MG63 (cell line): ENCODE measurements around the gene NHLRC4. TPM values are rescaled to one million over a fixed set of nuclear protein-coding genes. Genes with fewer than 3 reads are reported as not detected.

Experiments
- DNase-seq: peaks from one replicate; pipeline ENCODE4 v3.0.0-alpha.2; 2020
- H3K27me3 ChIP-seq: fragments of 250-450 bp; sonication (Bioruptor Pico); 2 replicates; pipeline ENCODE4 v1.5.1; 2020; ENCODE audit warnings: mild to moderate bottlenecking, moderate library complexity
- H3K36me3 ChIP-seq: fragments of 250-450 bp; sonication (Bioruptor Pico); 2 replicates; pipeline ENCODE4 v1.5.1; 2020; ENCODE audit warnings: mild to moderate bottlenecking, moderate library complexity
- H3K4me3 ChIP-seq: fragments of 250-450 bp; sonication (Bioruptor Pico); 2 replicates; pipeline ENCODE4 v1.5.1; 2020; ENCODE audit warnings: mild to moderate bottlenecking, moderate library complexity
- H3K9me3 ChIP-seq: fragments of 250-450 bp; sonication (Bioruptor Pico); 2 replicates; pipeline ENCODE4 v1.5.1; 2020; ENCODE audit warnings: mild to moderate bottlenecking, moderate library complexity
- total RNA-seq: library from RNA; depleted of rRNA; stranded (reverse); fragments of >200 nt; shearing (Covaris generic); gene quantifications from 2 replicates; pipeline ENCODE4 v1.2.3, GENCODE V29; 2014; ENCODE audit warnings: low replicate concordance; rRNA removed

NHLRC4 gene
- total RNA-seq, result not detected in 2 replicates

GRCh38 chr16:566475-567372 lies at the start of gene NHLRC4:
Gene NHLRC4, plus strand, starts transcription at chr16:567005. Its CDS starts 1,043 bp downstream, at chr16:568048.
- H3K4me3 ChIP-seq, result no peak within 1 kb of the TSS
- H3K36me3 ChIP-seq, result peaks cover 2% of the 10 kb centered on the region; the same call in 1 of the 2 replicates
- DNase-seq, result no peak
- H3K9me3 ChIP-seq, result no peaks in the 10 kb centered on the region
- H3K27me3 ChIP-seq, result peaks cover 4% of the 10 kb centered on the region

DNA sequence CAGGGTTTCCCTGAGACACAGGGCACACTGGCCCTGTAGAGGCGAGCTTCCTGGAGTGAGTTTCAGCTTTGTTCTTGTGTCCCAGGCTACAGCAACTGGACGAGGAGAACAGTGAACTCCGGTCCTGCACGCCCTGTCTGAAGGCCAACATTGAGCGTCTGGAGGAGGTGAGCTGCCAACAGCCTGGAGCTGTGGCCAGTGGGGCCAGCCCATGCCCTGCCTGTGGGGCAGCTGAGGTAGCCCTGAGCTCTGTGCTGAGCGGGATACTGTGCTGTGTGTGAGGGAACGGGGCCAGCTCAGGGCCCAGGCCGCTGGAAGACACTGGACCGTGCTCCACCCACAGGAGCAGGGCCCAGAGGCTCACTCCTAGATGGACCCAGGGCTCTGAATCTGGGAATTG lies 47.9 kb upstream of the NHLRC4 start:
- no peak for DNase-seq
- no peaks in the 10 kb centered on the region for H3K9me3 ChIP-seq
- H3K27me3 ChIP-seq, result no peaks in the 10 kb centered on the region
- no peak overlapping the region for H3K4me3 ChIP-seq
- peaks cover 47% of the 10 kb centered on the region for H3K36me3 ChIP-seq

DNA sequence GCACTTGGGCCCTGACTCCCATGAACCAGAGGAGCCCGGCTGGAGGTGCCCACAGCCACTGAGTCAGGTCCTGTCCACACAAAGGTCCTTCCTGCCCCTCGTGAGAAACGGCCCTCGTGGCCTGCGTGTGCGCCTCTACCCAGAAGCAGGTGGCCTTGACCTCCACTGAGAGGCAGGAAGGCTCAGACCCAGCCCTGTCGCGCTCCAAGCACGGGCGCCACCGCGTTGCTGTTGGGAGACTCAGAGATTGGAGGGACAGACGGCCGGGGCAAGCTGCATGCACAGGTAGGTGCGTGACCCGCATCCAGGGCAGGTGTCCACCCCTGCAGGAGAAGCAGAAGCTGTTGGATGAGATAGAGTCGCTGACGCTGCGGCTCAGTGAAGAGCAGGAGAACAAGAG lies 47.4 kb upstream of the NHLRC4 start:
- DNase-seq, result no peak
- H3K27me3 ChIP-seq, result no peaks in the 10 kb centered on the region
- no peak overlapping the region for H3K4me3 ChIP-seq
- H3K36me3 ChIP-seq, result peaks cover 49% of the 10 kb centered on the region
- no peaks in the 10 kb centered on the region for H3K9me3 ChIP-seq

DNA sequence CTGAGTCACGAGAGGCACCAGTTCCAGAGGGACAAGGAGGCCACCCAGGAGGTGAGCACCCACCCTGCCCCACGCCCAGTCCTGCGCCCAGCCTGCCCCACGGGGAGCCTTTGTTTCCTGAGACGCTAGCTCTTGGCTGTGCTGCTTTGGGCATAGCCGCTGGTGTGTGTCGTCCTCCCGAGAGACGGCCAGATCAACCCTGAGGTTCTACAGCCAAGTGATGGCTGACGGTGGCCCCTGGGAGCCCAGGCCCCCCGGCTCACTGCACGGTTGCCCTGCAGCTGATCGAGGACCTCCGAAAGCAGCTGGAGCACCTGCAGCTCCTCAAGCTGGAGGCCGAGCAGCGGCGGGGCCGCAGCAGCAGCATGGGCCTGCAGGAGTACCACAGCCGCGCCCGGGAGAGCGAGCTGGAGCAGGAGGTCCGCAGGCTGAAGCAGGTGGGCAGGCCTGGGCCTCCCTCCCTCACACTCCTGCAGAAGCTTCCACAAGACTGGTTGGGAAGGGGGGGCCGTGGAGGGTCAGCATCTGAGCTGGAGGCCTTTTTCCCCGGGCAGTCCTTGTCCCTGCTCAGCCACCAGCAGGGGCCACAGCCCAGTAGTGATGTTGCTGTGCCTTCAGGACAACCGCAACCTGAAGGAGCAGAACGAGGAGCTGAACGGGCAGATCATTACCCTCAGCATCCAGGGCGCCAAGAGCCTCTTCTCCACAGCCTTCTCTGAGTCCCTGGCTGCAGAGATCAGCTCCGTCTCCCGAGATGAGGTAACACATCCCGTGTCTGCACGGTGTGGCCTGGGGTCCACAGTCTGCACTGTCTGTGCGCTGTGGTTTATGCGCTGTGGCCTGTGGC lies 46.7 kb upstream of the NHLRC4 start:
- DNase-seq, result no peak
- peaks cover 49% of the 10 kb centered on the region for H3K36me3 ChIP-seq
- H3K27me3 ChIP-seq, result no peaks in the 10 kb centered on the region
- no peaks in the 10 kb centered on the region for H3K9me3 ChIP-seq
- no peak overlapping the region for H3K4me3 ChIP-seq

DNA sequence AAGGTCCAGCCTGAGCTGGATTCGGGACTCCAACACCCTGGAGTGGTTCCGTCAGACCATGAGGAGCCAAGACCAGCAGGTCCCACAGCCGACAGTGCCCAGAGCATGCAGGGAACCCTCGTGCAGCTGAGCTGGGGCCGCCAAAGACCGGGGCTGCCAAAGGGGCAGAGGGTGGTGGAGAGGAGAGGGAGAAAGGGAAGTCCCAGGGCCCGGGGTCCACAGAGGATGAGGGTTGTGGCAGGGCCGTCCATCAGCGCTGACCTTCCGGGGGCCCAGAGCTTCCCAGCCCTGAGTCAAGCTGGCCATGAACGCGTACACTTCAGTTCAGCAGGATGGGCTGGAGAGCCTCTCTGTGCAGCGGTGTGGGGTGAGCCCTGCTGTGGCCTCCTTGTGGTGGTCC lies 46.0 kb upstream of the NHLRC4 start:
- H3K27me3 ChIP-seq, result no peaks in the 10 kb centered on the region
- H3K4me3 ChIP-seq, result no peak overlapping the region
- no peak for DNase-seq
- H3K36me3 ChIP-seq, result peaks cover 49% of the 10 kb centered on the region
- no peaks in the 10 kb centered on the region for H3K9me3 ChIP-seq

DNA sequence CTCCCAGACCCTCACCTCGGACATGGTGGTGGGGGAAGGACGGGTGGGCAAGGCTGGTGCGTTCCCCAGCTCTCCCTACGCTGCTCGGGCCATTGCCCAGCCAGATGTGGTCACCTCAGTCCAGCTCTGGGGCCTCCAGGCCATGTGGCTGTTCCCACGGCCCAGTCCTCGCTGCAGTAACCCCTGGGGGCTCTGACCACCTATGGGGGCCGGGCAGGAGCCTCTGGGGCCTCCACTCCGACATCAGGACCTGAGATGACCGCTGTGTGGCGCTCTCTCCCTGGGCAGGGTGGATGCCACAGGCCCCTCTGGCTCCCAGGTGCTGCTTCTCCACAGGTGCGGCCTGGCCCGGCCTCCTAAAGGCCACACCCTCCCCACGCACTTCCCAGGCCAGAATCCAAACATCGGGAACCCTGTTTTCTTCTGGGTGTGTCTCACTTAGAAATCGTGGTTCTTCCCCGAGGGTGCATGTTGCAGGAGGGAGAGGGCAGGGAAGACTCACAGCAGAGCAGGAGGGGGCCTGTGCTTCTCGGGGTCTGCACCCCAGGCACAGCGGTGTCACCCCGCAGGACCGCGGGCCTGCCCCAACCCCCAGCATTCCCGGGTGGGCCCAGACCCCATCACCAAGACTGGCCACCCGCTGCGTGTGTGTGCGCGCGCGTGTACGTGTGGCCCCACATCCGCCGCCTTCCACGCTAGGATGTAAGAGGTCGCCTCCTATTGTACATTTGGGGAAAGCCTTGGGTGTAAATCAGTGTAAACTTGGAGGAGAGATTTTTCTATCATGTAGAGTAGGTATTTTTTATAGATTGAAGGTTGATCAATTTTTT lies 45.2 kb upstream of the NHLRC4 start:
- no peaks in the 10 kb centered on the region for H3K27me3 ChIP-seq
- DNase-seq, result no peak
- no peaks in the 10 kb centered on the region for H3K9me3 ChIP-seq
- peaks cover 42% of the 10 kb centered on the region for H3K36me3 ChIP-seq
- no peak overlapping the region for H3K4me3 ChIP-seq

- Histone ChIP-seq H3K9me3 (no peaks in the 10 kb centered on the region), H3K27me3 (no peaks in the 10 kb centered on the region), H3K4me3 (no peak overlapping the region), H3K36me3 (peaks cover 36% of the 10 kb centered on the region)
- DNase-seq, result no peak
Measured at GRCh38 chr16:522320-523096, 44.3 kb upstream of the NHLRC4 start.

DNA sequence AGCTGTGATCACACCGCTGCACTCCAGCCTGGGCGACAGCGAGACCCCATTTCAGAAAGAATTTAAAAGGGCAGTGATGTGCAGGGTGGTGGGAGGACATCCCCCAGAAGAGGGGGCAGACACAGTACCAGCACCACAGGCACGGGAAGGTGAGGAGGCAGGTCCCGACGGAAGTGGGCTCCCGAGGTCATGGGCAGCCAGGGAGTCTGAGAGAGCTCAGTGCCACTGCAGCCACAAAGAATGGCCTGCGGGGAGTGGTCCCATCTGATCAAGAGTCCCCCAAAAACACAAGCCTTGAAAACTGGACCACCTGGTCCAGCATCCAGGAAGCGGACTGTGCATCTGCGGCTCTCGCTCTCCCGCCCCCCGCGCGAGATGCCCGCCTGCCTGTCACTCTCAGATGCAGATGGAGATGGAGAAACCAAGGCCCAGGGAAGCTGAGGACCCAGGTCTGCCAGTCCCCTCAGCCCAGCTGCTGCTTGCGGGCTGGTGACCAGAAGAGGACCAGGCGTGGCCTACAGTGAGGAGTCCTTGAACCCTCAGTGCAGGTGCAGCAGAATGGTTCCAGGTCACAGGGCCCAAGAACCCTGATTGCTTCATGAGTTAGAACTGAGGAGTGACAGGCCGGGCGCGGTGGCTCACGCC lies 43.6 kb upstream of the NHLRC4 start:
- Histone ChIP-seq H3K36me3 (peaks cover 37% of the 10 kb centered on the region), H3K4me3 (no peak overlapping the region), H3K9me3 (no peaks in the 10 kb centered on the region), H3K27me3 (no peaks in the 10 kb centered on the region)
- DNase-seq, result no peak

- no peak overlapping the region for H3K4me3 ChIP-seq
- no peaks in the 10 kb centered on the region for H3K9me3 ChIP-seq
- peak; percentile 34 for DNase-seq
- peaks cover 42% of the 10 kb centered on the region for H3K36me3 ChIP-seq
- no peaks in the 10 kb centered on the region for H3K27me3 ChIP-seq
Measured at GRCh38 chr16:524274-525040, 42.3 kb upstream of the NHLRC4 start.

GRCh38 chr16:525123-525519 lies 41.7 kb upstream of the NHLRC4 start:
- Histone ChIP-seq H3K9me3 (no peaks in the 10 kb centered on the region), H3K4me3 (no peak overlapping the region), H3K27me3 (no peaks in the 10 kb centered on the region), H3K36me3 (peaks cover 43% of the 10 kb centered on the region)
- no peak for DNase-seq

DNA sequence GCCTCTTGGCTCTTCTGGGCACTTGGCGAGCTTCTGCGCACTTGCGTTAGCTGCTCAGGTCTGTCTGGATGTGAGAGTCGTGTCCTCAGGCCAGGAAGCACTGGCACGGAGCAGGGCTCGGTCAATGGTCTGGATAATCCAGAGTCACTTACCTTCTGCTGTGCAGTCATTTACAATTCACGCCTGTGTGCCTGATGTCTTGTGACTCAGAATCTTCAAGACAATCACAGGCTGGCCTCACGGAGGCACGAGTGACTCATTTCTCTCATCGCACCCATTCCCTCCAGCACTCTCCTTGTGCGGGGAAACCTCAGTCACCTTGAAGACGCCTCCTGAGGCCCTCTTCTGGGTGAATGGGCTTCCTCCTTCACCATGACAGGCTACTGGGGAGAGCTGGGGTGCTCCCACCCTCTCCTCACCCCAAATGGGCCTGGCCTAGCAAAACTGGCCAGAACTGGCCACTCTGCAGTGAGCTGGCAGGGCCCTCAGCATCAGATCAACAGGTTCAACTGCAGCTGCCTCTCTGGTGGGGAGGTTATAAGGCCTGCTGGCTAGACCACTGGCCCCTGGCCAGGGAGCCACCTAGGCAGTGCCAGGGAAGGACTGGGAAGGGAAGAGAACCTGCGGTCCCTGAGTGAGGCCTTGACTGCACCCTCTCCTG lies 41.2 kb upstream of the NHLRC4 start:
- H3K4me3 ChIP-seq, result peak overlapping the region; percentile 85

DNA sequence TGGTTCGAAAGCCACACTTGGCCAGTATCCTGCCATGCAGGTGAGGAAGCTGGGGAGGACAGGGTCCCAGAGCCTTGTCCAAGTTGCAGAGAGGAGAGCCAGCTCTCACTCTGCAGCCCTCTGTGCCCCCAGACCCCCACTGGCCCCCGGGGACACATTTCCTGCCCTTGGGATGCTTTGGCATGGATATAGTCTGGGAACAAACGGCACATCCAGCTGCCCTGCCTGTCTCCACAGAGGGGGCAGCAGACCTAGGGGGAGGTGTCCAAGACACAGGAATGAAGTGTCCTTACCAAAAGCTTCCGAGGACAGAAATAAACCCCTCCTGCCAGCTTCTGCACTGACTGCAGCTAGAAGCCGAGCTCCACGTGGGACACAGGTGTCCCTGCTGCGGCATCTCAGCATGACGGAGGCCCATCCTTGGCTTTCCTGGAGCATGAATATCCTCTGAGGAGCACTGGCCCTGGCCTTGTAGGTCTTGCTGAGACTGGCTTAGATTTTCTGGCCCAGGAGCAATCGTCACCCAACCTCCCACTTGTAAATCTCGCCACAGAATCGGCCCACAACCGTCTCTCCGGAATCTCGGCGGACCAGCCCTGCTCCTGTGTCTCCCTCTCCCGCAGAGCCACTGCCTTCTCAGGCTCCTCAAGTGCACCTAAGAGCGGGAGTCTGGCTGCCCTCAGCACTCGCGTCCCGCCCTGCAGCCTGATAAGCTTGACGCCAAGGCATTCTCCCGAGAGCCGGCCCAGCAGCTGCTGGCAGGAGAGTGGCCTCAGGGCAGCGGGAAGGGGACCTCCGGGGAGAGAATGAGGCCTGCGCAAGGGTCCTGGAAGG lies 40.4 kb upstream of the NHLRC4 start:
- peak overlapping the region; percentile 85 for H3K4me3 ChIP-seq
- no peaks in the 10 kb centered on the region for H3K9me3 ChIP-seq
- DNase-seq, result peak; percentile 44
- no peaks in the 10 kb centered on the region for H3K27me3 ChIP-seq
- peaks cover 46% of the 10 kb centered on the region for H3K36me3 ChIP-seq

More for the DNA sequence above, 41.2 kb upstream of the NHLRC4 start:
- H3K27me3 ChIP-seq, result no peaks in the 10 kb centered on the region
- DNase-seq, result peak; percentile 80
- no peaks in the 10 kb centered on the region for H3K9me3 ChIP-seq
- H3K36me3 ChIP-seq, result peaks cover 45% of the 10 kb centered on the region

GRCh38 chr16:527015-527903 lies 39.5 kb upstream of the NHLRC4 start, which contains the start of gene CAPN15:
Gene CAPN15, plus strand, starts transcription at chr16:527712. Its CDS starts 19,127 bp downstream, at chr16:546839.
- peak; percentile 89 for DNase-seq
- peak within 1 kb of the TSS; percentile 85 for H3K4me3 ChIP-seq
- peaks cover 41% of the 10 kb centered on the region for H3K36me3 ChIP-seq
- no peaks in the 10 kb centered on the region for H3K9me3 ChIP-seq
- no peaks in the 10 kb centered on the region for H3K27me3 ChIP-seq
